ENCODE measurements around the gene ITM2B.
A peak's percentile ranks its signal among the peaks of the same experiment; 100 is the strongest.

Gene ITM2B

GRCh38 chr13:48296528-48296927 is 63.5 kb downstream of the ITM2B start:
- Histone ChIP-seq H2AFZ (no peak overlapping the region), H3K27ac (no peak overlapping the region), H3K4me3 (ENCODE audit: low read depth, low read length) (no peak overlapping the region), H3K79me2 (no peaks in the 10 kb centered on the region), H3K36me3 (ENCODE audit: control insufficient read depth, insufficient read depth, low read length) (no peaks in the 10 kb centered on the region), H3K4me2 (ENCODE audit: low read length) (no peak overlapping the region), H3K9ac (no peak overlapping the region), H3K9me3 (ENCODE audit: control insufficient read depth, low read length) (no peaks in the 10 kb centered on the region), H3K27me3 (ENCODE audit: control insufficient read depth, insufficient read depth, low read length) (no peaks in the 10 kb centered on the region), H3K4me1 (no peaks in the 10 kb centered on the region)
- no peak for TF ChIP-seq CTCF (IDR thresholded peaks at IDR 0.05)

GRCh38 chr13:48297131-48297786 is 64.3 kb downstream of the ITM2B start:
- Histone ChIP-seq H3K4me3 (ENCODE audit: low read depth, low read length) (no peak overlapping the region), H3K4me1 (no peaks in the 10 kb centered on the region), H3K9ac (no peak overlapping the region), H3K36me3 (ENCODE audit: control insufficient read depth, insufficient read depth, low read length) (no peaks in the 10 kb centered on the region), H3K9me3 (ENCODE audit: control insufficient read depth, low read length) (no peaks in the 10 kb centered on the region), H2AFZ (no peak overlapping the region), H3K79me2 (no peaks in the 10 kb centered on the region), H3K4me2 (ENCODE audit: low read length) (no peak overlapping the region), H3K27ac (no peak overlapping the region), H3K27me3 (ENCODE audit: control insufficient read depth, insufficient read depth, low read length) (no peaks in the 10 kb centered on the region)
- TF ChIP-seq CTCF (IDR thresholded peaks at IDR 0.05) = no peak

- Histone ChIP-seq H3K9me3 (ENCODE audit: control insufficient read depth, low read length) (no peaks in the 10 kb centered on the region), H3K9ac (no peak overlapping the region), H3K27me3 (ENCODE audit: control insufficient read depth, insufficient read depth, low read length) (no peaks in the 10 kb centered on the region), H3K36me3 (ENCODE audit: control insufficient read depth, insufficient read depth, low read length) (no peaks in the 10 kb centered on the region), H3K79me2 (no peaks in the 10 kb centered on the region), H3K27ac (no peak overlapping the region), H3K4me3 (ENCODE audit: low read depth, low read length) (no peak overlapping the region), H2AFZ (no peak overlapping the region), H3K4me2 (ENCODE audit: low read length) (no peak overlapping the region), H3K4me1 (no peaks in the 10 kb centered on the region)
- no peak for TF ChIP-seq CTCF (IDR thresholded peaks at IDR 0.05)
These were observed 66.6 kb downstream of the ITM2B start for GRCh38 chr13:48299591-48299990.

- Histone ChIP-seq H3K79me2 (peaks cover 3% of the 10 kb centered on the region), H3K4me3 (ENCODE audit: low read depth, low read length) (peak overlapping the region; percentile 69), H3K27ac (peak overlapping the region; percentile 87), H3K27me3 (ENCODE audit: control insufficient read depth, insufficient read depth, low read length) (no peaks in the 10 kb centered on the region), H3K9ac (peak overlapping the region; percentile 87), H2AFZ (peak overlapping the region; percentile 98), H3K4me1 (no peaks in the 10 kb centered on the region), H3K9me3 (ENCODE audit: control insufficient read depth, low read length) (no peaks in the 10 kb centered on the region), H3K36me3 (ENCODE audit: control insufficient read depth, insufficient read depth, low read length) (no peaks in the 10 kb centered on the region), H3K4me2 (ENCODE audit: low read length) (peak overlapping the region; percentile 79)
- no peak for TF ChIP-seq CTCF (IDR thresholded peaks at IDR 0.05)
These were observed 69.9 kb downstream of the ITM2B start for GRCh38 chr13:48302871-48303358.
